HepG2 (cell line): ENCODE measurements around the gene CPT1B. TPM values are rescaled to one million over a fixed set of nuclear protein-coding genes. Genes with fewer than 3 reads are reported as not detected.

Experiments used
- ATAC-seq: fragments of 200-7000 bp; cut with Tn5 transposase; 3 replicates; pipeline ENCODE4 v1.9.1; 2020; ENCODE audit warnings: mild to moderate bottlenecking, moderate library complexity
- BruUV-seq: library from RNA; stranded (reverse); fragments of 400-500 nt; replicated peaks from 2 replicates; lab custom pipeline; 2021; lab: Mats Ljungman, UMichigan
- CTCF ChIA-PET: fragments of 300-600 bp; formaldehyde crosslinking; extraction: SDS; loops from one replicate; lab custom pipeline; 2021; ENCODE audit warnings: low total read pairs, inconsistent platforms, low intra/inter-chr PET ratio; lab: Yijun Ruan, JAX
- POLR2A ChIA-PET: fragments of 350-600 bp; sonication (Branson Sonifier 250); formaldehyde crosslinking; loops from one replicate; lab custom pipeline; 2020; ENCODE audit warnings: antibody characterized with exemption, inconsistent platforms; lab: Yijun Ruan, JAX
- DNase-seq: peaks from one replicate; pipeline ENCODE4 v3.0.0-alpha.2; 2015; ENCODE audit warnings: low spot score
- FAIRE-seq: peaks from 3 replicates; lab custom pipeline; 2011; peaks lifted over from hg19 to GRCh38; lab: Jason Lieb, UNC
- H2AFZ ChIP-seq: one replicate; pipeline ENCODE4 v1.6.1; 2011; ENCODE audit warnings: low read length, inconsistent platforms
- H3K27ac ChIP-seq: fragments of 300-600 bp; 3 replicates; pipeline ENCODE4 v1.8.0; 2011; ENCODE audit warnings: mixed run types, mild to moderate bottlenecking, mixed read lengths, low read length, inconsistent platforms; ENCODE audit not compliant: insufficient read depth; ENCODE audit errors: extremely low read length
- H3K27me3 ChIP-seq, 2 experiments: fragments of 200-600 bp in 1 of 2; 2 replicates in 1 of 2; 3 replicates in 1 of 2; pipeline versions ENCODE4 v1.6.0 to v1.8.0; 2011; ENCODE audit warnings: low read length in 2 of 2, mild to moderate bottlenecking in 2 of 2, moderate library complexity in 2 of 2, inconsistent platforms in 1 of 2; ENCODE audit not compliant: insufficient read depth in 2 of 2, control insufficient read depth in 1 of 2
- H3K36me3 ChIP-seq, 2 experiments: fragments of 200-600 bp in 1 of 2; replicated peaks in 1 of 2; 2 replicates in 1 of 2; 3 replicates in 1 of 2; pipeline versions ENCODE4 v1.5.1 to v1.8.0; 2011; ENCODE audit warnings: low read length in 2 of 2, inconsistent platforms in 1 of 2; ENCODE audit not compliant: insufficient read depth in 2 of 2, control insufficient read depth in 1 of 2
- H3K4me1 ChIP-seq: 2 replicates; pipeline ENCODE4 v1.5.1; 2012; ENCODE audit warnings: low read length, inconsistent platforms; ENCODE audit not compliant: insufficient read depth
- H3K4me2 ChIP-seq: 2 replicates; pipeline ENCODE4 v1.6.0; 2011; ENCODE audit warnings: low read depth, low read length, inconsistent platforms
- H3K4me3 ChIP-seq, 3 experiments: fragments of 200-600 bp in 1 of 3; sonication (generic), shearing (Covaris generic) in 1 of 3; replicated peaks in 1 of 3; 2 replicates each; pipeline ENCODE4 v1.5.1; 2011 to 2016; ENCODE audit warnings: low read length in 3 of 3, inconsistent platforms in 2 of 3, low read depth in 2 of 3, mild to moderate bottlenecking in 2 of 3, control low read depth in 1 of 3, mixed read lengths in 1 of 3; ENCODE audit not compliant: insufficient read depth in 1 of 3
- H3K79me2 ChIP-seq: one replicate; pipeline ENCODE4 v1.6.1; 2011; ENCODE audit warnings: low read length, inconsistent platforms; ENCODE audit not compliant: insufficient read depth
- H3K9ac ChIP-seq: 2 replicates; pipeline ENCODE4 v1.6.0; 2011; ENCODE audit warnings: mild to moderate bottlenecking, low read depth, low read length, inconsistent platforms; ENCODE audit not compliant: insufficient read depth
- H3K9me3 ChIP-seq: 2 replicates; pipeline ENCODE4 v1.5.1; 2012; ENCODE audit warnings: mild to moderate bottlenecking, low read length
- H4K20me1 ChIP-seq: 2 replicates; pipeline ENCODE4 v1.6.0; 2011; ENCODE audit warnings: inconsistent platforms, mild to moderate bottlenecking, low read length, moderate library complexity; ENCODE audit not compliant: insufficient read depth
- CEBPB ChIP-seq: IDR thresholded peaks from 2 replicates; pipeline ENCODE4 v1.6.1; 2011; ENCODE audit warnings: low read depth, low read length, improper control_type of control experiment, borderline replicate concordance
- EZH2 ChIP-seq: conservative IDR thresholded peaks from 2 replicates; pipeline ENCODE4 v1.6.1; 2012; ENCODE audit warnings: mild to moderate bottlenecking, low read depth, low read length, moderate library complexity
- FOXJ3 ChIP-seq: sonication (generic); formaldehyde crosslinking; IDR thresholded peaks from 2 replicates; pipeline ENCODE4 v1.4.0; 2020; ENCODE audit warnings: missing genetic modification reagents, mild to moderate bottlenecking, borderline replicate concordance
- KAT2B ChIP-seq: fragments of 150-350 bp; IDR thresholded peaks from 2 replicates; pipeline ENCODE4 v1.6.1; 2014; ENCODE audit warnings: low read depth, low read length, borderline replicate concordance
- KLF16 ChIP-seq, 2 experiments: sonication (generic) in 1 of 2; formaldehyde crosslinking in 1 of 2; IDR thresholded peaks; 2 replicates each; pipeline versions ENCODE4 v1.6.1 to v1.8.0; 2016 to 2023; ENCODE audit warnings: missing genetic modification reagents in 2 of 2, missing compliant biosample characterization in 1 of 2
- RXRA ChIP-seq: sonication (generic); formaldehyde crosslinking; IDR thresholded peaks from 2 replicates; pipeline ENCODE4 v1.5.1; 2020; ENCODE audit warnings: missing genetic modification reagents
- ZNF251 ChIP-seq: sonication (generic); formaldehyde crosslinking; IDR thresholded peaks from 2 replicates; pipeline ENCODE4 v1.9.0; 2021; ENCODE audit warnings: mild to moderate bottlenecking, missing genetic modification reagents
- ZNF549 ChIP-seq: sonication (generic); formaldehyde crosslinking; IDR thresholded peaks from 2 replicates; pipeline ENCODE4 v1.5.0; 2020; ENCODE audit warnings: missing genetic modification reagents
- ZNF709 ChIP-seq: sonication (generic); formaldehyde crosslinking; IDR thresholded peaks from 2 replicates; pipeline ENCODE4 v1.5.0; 2020; ENCODE audit warnings: mild to moderate bottlenecking, missing genetic modification reagents
- ZNF713 ChIP-seq: sonication (generic); formaldehyde crosslinking; IDR thresholded peaks from 2 replicates; pipeline ENCODE4 v1.4.0; 2020; ENCODE audit warnings: mild to moderate bottlenecking, missing genetic modification reagents
- WGBS: methylation state at CpG from one replicate; pipeline ENCODE4 v1.1.6; 2017; ENCODE audit warnings: low lambda C conversion rate; 5-methylcytosine and 5-hydroxymethylcytosine counted together
- in situ Hi-C: cut with HindIII; loops from 2 replicates; pipeline ENCODE4 v1.10.0; 2017; ENCODE audit warnings: low pct_unique_long_range_greater_than_20kb; ENCODE audit not compliant: extremely low pct_ligation_motif_present
- intact Hi-C: fragments of 100-400 bp; cut with micrococcal nuclease; formaldehyde crosslinking; loops from one replicate; pipeline ENCODE4 v1.10.0; 2022; ENCODE audit not compliant: unreplicated experiment
- polyA plus RNA-seq, 8 experiments: library from polyadenylated mRNA; depleted of rRNA in 3 of 8; stranded (reverse) in 7 of 8; unstranded in 1 of 8; fragments of >200 nt; fragmentation: Illumina TruSeq in 4 of 8; extraction: Trizol in 4 of 8; gene quantifications; 2 replicates each; pipeline versions ENCODE4 v1.2.1 to v1.2.3, GENCODE V29; 2011 to 2016; ENCODE audit warnings: low read depth in 4 of 8, missing spikeins in 1 of 8, mixed read lengths in 1 of 8; ENCODE audit not compliant: insufficient read depth in 1 of 8
- total RNA-seq, 5 experiments: library from RNA; depleted of rRNA; stranded (reverse); fragments of >200 nt; fragmentation: Illumina TruSeq; extraction: Trizol; gene quantifications; 2 replicates each; pipeline ENCODE4 v1.2.3, GENCODE V29; 2016; ENCODE audit warnings: low read depth in 1 of 5
- TF ChIP-seq, protein P1 (sequence below): sonication (generic); formaldehyde crosslinking; IDR thresholded peaks from 2 replicates; pipeline ENCODE4 v1.4.0; 2020; ENCODE audit warnings: missing genetic modification reagents
- TF ChIP-seq, protein P2 (sequence below): sonication (generic); formaldehyde crosslinking; IDR thresholded peaks from 2 replicates; pipeline ENCODE4 v1.4.0; 2020; ENCODE audit warnings: missing genetic modification reagents
- TF ChIP-seq, protein P3 (sequence below): sonication (generic); formaldehyde crosslinking; IDR thresholded peaks from 2 replicates; pipeline ENCODE4 v1.8.0; 2022; ENCODE audit warnings: missing genetic modification reagents, mild to moderate bottlenecking, moderate library complexity, borderline replicate concordance
- TF ChIP-seq, protein P4 (sequence below): sonication (generic); formaldehyde crosslinking; IDR thresholded peaks from 2 replicates; pipeline ENCODE4 v1.9.0; 2021; ENCODE audit warnings: missing genetic modification reagents, borderline replicate concordance
- TF ChIP-seq, protein P5 (sequence below): sonication (generic); formaldehyde crosslinking; IDR thresholded peaks from 2 replicates; pipeline ENCODE4 v1.8.1; 2023; ENCODE audit warnings: mild to moderate bottlenecking, missing genetic modification reagents

Gene CPT1B
- total and polyA plus RNA-seq, 2 of the 13 experiments (the other 11 are each of a cell fraction or from before 2014, with no cell fraction given) = 9.2 to 19.5 TPM

DNA sequence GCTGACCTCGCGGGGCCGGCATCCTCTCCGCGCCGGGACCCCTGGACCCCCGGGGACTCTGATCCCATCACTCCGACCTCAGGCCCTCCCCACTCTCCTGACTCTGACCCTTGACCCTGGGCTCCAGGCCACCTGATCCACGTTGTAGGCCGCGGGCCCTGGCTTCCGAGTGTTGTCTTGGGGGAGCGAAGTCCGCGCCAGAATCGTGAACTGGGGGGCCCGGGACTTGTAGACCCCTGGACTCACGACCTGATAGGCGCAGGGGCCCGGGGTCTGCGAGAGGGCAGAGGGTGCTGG, 47.7 kb downstream of the CPT1B start:
- FAIRE-seq (no peak), DNase-seq (peak; percentile 37), ATAC-seq (peak; percentile 0; the same call in 1 of the 3 replicates)
- ChIA-PET CTCF (no interaction called here), POLR2A (interaction anchor here (0.9 to 5.9 kb wide), 4 partner anchors 9 to 33 kb away, joined by 3 to 34 read pairs (median 10); partner anchors contain the start of genes KLHDC7B, LMF2, NCAPH2 and SYCE3)
- intact Hi-C loops (no loop called here), in situ Hi-C loops (loop anchor here (5.0 kb wide), 1 partner anchor 37 kb away; no protein-coding TSS in a partner anchor)
- WGBS = 0% methylated on average over 9 of the region's 21 CpGs
- H3K4me2 ChIP-seq = peak overlapping the region; percentile 84
- H3K4me1 ChIP-seq = peaks cover 74% of the 10 kb centered on the region
- H3K9me3 ChIP-seq = no peaks in the 10 kb centered on the region
- BruUV-seq = no TSS peak
- H4K20me1 ChIP-seq = no peaks in the 10 kb centered on the region
- peak overlapping the region; percentile 58 to 83 (median 74); a peak in 5 of 6 replicates for H3K4me3 ChIP-seq
- H3K9ac ChIP-seq = peak overlapping the region; percentile 73
- H3K79me2 ChIP-seq = peaks cover 2% of the 10 kb centered on the region
- no peak overlapping the region for H2AFZ ChIP-seq
- no peaks in the 10 kb centered on the region for H3K36me3 ChIP-seq
- H3K27ac ChIP-seq = peak overlapping the region; percentile 74
- H3K27me3 ChIP-seq = 0 out of 5 replicates have a peak, but pooled peaks cover 0 to 6% of the 10 kb centered on the region in 2 experiments
- no peak; the same call in 1 of the 2 replicates for TF ChIP-seq ZNF549 (CRISPR knock-in tag)
- no peak; a peak in 1 of 4 replicates for TF ChIP-seq KLF16 (CRISPR knock-in tag; IDR thresholded peaks at IDR 0.05)
- no peak for TF ChIP-seq ZNF251 (CRISPR knock-in tag)
- TF ChIP-seq ZNF709 (CRISPR knock-in tag) = no peak
- TF ChIP-seq, protein P1, sequence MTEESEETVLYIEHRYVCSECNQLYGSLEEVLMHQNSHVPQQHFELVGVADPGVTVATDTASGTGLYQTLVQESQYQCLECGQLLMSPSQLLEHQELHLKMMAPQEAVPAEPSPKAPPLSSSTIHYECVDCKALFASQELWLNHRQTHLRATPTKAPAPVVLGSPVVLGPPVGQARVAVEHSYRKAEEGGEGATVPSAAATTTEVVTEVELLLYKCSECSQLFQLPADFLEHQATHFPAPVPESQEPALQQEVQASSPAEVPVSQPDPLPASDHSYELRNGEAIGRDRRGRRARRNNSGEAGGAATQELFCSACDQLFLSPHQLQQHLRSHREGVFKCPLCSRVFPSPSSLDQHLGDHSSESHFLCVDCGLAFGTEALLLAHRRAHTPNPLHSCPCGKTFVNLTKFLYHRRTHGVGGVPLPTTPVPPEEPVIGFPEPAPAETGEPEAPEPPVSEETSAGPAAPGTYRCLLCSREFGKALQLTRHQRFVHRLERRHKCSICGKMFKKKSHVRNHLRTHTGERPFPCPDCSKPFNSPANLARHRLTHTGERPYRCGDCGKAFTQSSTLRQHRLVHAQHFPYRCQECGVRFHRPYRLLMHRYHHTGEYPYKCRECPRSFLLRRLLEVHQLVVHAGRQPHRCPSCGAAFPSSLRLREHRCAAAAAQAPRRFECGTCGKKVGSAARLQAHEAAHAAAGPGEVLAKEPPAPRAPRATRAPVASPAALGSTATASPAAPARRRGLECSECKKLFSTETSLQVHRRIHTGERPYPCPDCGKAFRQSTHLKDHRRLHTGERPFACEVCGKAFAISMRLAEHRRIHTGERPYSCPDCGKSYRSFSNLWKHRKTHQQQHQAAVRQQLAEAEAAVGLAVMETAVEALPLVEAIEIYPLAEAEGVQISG = peak; percentile 29
- TF ChIP-seq KAT2B = no peak
- TF ChIP-seq RXRA = 0 out of 2 replicates have a peak, but pooled peaks have one; percentile 14
- no peak for TF ChIP-seq EZH2
- TF ChIP-seq CEBPB = no peak
- TF ChIP-seq, protein P2, sequence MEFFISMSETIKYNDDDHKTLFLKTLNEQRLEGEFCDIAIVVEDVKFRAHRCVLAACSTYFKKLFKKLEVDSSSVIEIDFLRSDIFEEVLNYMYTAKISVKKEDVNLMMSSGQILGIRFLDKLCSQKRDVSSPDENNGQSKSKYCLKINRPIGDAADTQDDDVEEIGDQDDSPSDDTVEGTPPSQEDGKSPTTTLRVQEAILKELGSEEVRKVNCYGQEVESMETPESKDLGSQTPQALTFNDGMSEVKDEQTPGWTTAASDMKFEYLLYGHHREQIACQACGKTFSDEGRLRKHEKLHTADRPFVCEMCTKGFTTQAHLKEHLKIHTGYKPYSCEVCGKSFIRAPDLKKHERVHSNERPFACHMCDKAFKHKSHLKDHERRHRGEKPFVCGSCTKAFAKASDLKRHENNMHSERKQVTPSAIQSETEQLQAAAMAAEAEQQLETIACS (CRISPR knock-in tag) = no peak; the same call in 1 of the 2 replicates
- no peak for TF ChIP-seq FOXJ3 (CRISPR knock-in tag)
- TF ChIP-seq, protein P3, sequence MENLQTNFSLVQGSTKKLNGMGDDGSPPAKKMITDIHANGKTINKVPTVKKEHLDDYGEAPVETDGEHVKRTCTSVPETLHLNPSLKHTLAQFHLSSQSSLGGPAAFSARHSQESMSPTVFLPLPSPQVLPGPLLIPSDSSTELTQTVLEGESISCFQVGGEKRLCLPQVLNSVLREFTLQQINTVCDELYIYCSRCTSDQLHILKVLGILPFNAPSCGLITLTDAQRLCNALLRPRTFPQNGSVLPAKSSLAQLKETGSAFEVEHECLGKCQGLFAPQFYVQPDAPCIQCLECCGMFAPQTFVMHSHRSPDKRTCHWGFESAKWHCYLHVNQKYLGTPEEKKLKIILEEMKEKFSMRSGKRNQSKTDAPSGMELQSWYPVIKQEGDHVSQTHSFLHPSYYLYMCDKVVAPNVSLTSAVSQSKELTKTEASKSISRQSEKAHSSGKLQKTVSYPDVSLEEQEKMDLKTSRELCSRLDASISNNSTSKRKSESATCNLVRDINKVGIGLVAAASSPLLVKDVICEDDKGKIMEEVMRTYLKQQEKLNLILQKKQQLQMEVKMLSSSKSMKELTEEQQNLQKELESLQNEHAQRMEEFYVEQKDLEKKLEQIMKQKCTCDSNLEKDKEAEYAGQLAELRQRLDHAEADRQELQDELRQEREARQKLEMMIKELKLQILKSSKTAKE (CRISPR knock-in tag) = no peak
- no peak for TF ChIP-seq ZNF713 (CRISPR knock-in tag)
- TF ChIP-seq, protein P4, sequence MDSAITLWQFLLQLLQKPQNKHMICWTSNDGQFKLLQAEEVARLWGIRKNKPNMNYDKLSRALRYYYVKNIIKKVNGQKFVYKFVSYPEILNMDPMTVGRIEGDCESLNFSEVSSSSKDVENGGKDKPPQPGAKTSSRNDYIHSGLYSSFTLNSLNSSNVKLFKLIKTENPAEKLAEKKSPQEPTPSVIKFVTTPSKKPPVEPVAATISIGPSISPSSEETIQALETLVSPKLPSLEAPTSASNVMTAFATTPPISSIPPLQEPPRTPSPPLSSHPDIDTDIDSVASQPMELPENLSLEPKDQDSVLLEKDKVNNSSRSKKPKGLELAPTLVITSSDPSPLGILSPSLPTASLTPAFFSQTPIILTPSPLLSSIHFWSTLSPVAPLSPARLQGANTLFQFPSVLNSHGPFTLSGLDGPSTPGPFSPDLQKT (CRISPR knock-in tag) = no peak
- TF ChIP-seq, protein P5, sequence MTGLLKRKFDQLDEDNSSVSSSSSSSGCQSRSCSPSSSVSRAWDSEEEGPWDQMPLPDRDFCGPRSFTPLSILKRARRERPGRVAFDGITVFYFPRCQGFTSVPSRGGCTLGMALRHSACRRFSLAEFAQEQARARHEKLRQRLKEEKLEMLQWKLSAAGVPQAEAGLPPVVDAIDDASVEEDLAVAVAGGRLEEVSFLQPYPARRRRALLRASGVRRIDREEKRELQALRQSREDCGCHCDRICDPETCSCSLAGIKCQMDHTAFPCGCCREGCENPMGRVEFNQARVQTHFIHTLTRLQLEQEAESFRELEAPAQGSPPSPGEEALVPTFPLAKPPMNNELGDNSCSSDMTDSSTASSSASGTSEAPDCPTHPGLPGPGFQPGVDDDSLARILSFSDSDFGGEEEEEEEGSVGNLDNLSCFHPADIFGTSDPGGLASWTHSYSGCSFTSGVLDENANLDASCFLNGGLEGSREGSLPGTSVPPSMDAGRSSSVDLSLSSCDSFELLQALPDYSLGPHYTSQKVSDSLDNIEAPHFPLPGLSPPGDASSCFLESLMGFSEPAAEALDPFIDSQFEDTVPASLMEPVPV (CRISPR knock-in tag) = no peak; the same call in 1 of the 2 replicates
